Stimulated activated CD8-positive, alpha-beta memory T cell treated with anti-CD3 and anti-CD28 coated beads, Interleukin-2, amount 100 ng/mL, for 1 hour (primary cell): ENCODE results near the gene GOLGA6C.
A peak's percentile ranks its signal among the peaks of the same experiment; 100 is the strongest.
"Not testable (repeated sequence)": the region's sequence is repeated elsewhere in the genome, so short reads cannot be mapped to it uniquely, and the experiment has no call there.

Experiments used
- DNase-seq, 2 donors: peaks; one replicate each; pipeline ENCODE4 v3.0.0-alpha.2; 2020; ENCODE audit warnings: low read depth in 2 of 2

GOLGA6C gene

GRCh38 chr15:75251343-75251742, 6.8 kb upstream of the GOLGA6C start:
- DNase-seq: not testable (repeated sequence)

GRCh38 chr15:75252285-75252684, 5.8 kb upstream of the GOLGA6C start:
- DNase-seq: not testable (repeated sequence)

GRCh38 chr15:75258620-75259343, 648 bp downstream of the GOLGA6C start:
- not testable (repeated sequence) for DNase-seq

GRCh38 chr15:75259873-75260272, 1.7 kb downstream of the GOLGA6C start:
- not testable (repeated sequence) for DNase-seq

- not testable (repeated sequence) for DNase-seq
Observed at GRCh38 chr15:75273751-75274359, 15.7 kb downstream of the GOLGA6C start.

GRCh38 chr15:75274509-75275107, 16.5 kb downstream of the GOLGA6C start:
- DNase-seq: peak; percentile 4 to 31

GRCh38 chr15:75275617-75276016, 17.5 kb downstream of the GOLGA6C start:
- DNase-seq: not testable (repeated sequence)

GRCh38 chr15:75278497-75278896, 20.4 kb downstream of the GOLGA6C start:
- DNase-seq: not testable (repeated sequence)

GRCh38 chr15:75282572-75282971, 24.4 kb downstream of the GOLGA6C start, which contains the start of gene GOLGA6D:
TSS of gene GOLGA6D (plus strand) at chr15:75282835. CDS start at chr15:75282876, 41 bp downstream.
- DNase-seq: not testable (repeated sequence)

GRCh38 chr15:75284152-75284551, 26.0 kb downstream of the GOLGA6C start:
- DNase-seq: not testable (repeated sequence)

GRCh38 chr15:75293660-75294059, 35.5 kb downstream of the GOLGA6C start:
- DNase-seq: not testable (repeated sequence)

GRCh38 chr15:75298541-75299310, 40.6 kb downstream of the GOLGA6C start:
- not testable (repeated sequence) for DNase-seq

- DNase-seq: peak; percentile 21 to 30
Observed at GRCh38 chr15:75299311-75299688, 41.2 kb downstream of the GOLGA6C start.

- not testable (repeated sequence) for DNase-seq
Observed at GRCh38 chr15:75300026-75300425, 41.9 kb downstream of the GOLGA6C start.

- DNase-seq: no peak
Observed at GRCh38 chr15:75302318-75302717, 44.2 kb downstream of the GOLGA6C start.

- not testable (repeated sequence) for DNase-seq
Observed at GRCh38 chr15:75302753-75303152, 44.6 kb downstream of the GOLGA6C start.

- DNase-seq: no peak
Observed at GRCh38 chr15:75306188-75306587, 48.1 kb downstream of the GOLGA6C start.

- DNase-seq: no peak
Observed at GRCh38 chr15:75307778-75308390, 49.8 kb downstream of the GOLGA6C start.

GRCh38 chr15:75309711-75310110, 51.6 kb downstream of the GOLGA6C start:
- DNase-seq: no peak

GRCh38 chr15:75312548-75312947, 54.4 kb downstream of the GOLGA6C start:
- not testable (repeated sequence) for DNase-seq

GRCh38 chr15:75313116-75313845, 55.1 kb downstream of the GOLGA6C start:
- no peak for DNase-seq
